Germinal center (tissue), 1 donor: ENCODE measurements around the gene SLC34A1.

Source experiments
- DNase-seq: peaks from one replicate; pipeline ENCODE4 v3.0.0; 2012; ENCODE audit warnings: mixed read lengths, low spot score

SLC34A1 gene

GRCh38 chr5:177446200-177447065 is 62.2 kb downstream of the SLC34A1 start, which contains the start of gene PRR7:
Gene PRR7, plus strand, starts transcription at chr5:177446814. Its CDS starts 8,254 bp downstream, at chr5:177455068.
- DNase-seq = peak; percentile 85

DNA sequence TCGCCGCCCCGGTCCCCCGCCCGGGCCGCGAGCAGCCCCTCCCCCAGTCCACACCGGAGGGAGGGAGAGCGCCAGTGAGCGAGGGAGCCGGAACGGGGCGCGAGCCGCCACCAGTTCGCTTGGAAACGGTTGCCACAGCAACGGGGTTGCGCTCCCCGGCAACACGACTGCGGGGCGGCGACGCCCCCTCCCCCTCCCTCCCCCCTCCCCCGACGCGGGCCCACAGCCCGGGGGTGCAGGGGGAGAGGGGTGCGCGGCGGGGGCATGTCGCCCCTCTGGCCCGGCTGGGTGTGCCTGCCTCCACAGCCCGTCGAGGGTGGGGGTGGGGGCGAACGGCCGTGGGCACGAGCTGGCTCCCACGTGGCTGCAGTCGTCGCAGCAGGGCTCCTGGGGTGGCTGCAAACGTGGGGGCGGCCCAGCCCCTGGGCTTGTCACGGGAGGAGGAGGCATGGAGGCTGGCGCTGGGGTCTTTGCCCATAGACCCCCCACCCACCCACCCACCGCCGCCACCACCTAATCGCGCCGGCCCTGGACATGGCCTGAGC is 62.9 kb downstream of the SLC34A1 start:
- DNase-seq = peak; percentile 53

- no peak for DNase-seq
Measured at GRCh38 chr5:177447611-177448243, 63.5 kb downstream of the SLC34A1 start.
